Upper lobe of right lung (tissue), 1 donor: Measurements from ENCODE around the gene SEMA5B. TPM values are rescaled to one million over a fixed set of nuclear protein-coding genes. Genes with fewer than 3 reads are reported as not detected.

Experiments
- ATAC-seq: fragments of 200-7000 bp; cut with Tn5 transposase; one replicate; pipeline ENCODE4 v1.9.1; 2020; ENCODE audit warnings: mild to moderate bottlenecking, moderate library complexity
- DNase-seq: peaks from one replicate; pipeline ENCODE4 v3.0.0-alpha.2; 2020
- H3K27ac ChIP-seq: fragments of 200-600 bp; one replicate; pipeline ENCODE4 v1.8.0; 2022
- H3K27me3 ChIP-seq: fragments of 200-600 bp; one replicate; pipeline ENCODE4 v1.8.0; 2022; ENCODE audit warnings: mild to moderate bottlenecking
- H3K36me3 ChIP-seq: fragments of 200-600 bp; one replicate; pipeline ENCODE4 v1.8.0; 2022
- H3K4me1 ChIP-seq: fragments of 200-600 bp; one replicate; pipeline ENCODE4 v1.8.0; 2022
- H3K4me3 ChIP-seq: fragments of 200-600 bp; one replicate; pipeline ENCODE4 v1.8.0; 2022; ENCODE audit warnings: mild to moderate bottlenecking
- H3K9me3 ChIP-seq: fragments of 200-600 bp; one replicate; pipeline ENCODE4 v1.8.0; 2022
- CTCF ChIP-seq: fragments of 200-600 bp; IDR thresholded peaks from one replicate; pipeline ENCODE4 v1.8.0; 2022; ENCODE audit warnings: antibody characterized with exemption
- intact Hi-C: fragments of 100-400 bp; cut with DNase I; formaldehyde crosslinking; loops from one replicate; pipeline ENCODE4 v1.11.0; 2022
- total RNA-seq: library from RNA; stranded (reverse); fragmentation: NEBNext Ultra II Directional; extraction: Animal tissue kit (Norgen Biotek cat#: 25700); gene quantifications from one replicate; pipeline ENCODE4 v1.2.1, GENCODE V29; 2021
- donor health status: DM: no; HTN: yes; CAD: no; lungs with severe emphysema.

The SEMA5B gene
- total RNA-seq, 1 donor from 2014 or later = 2.3 TPM

- intact Hi-C loops = no loop called here
- no peak for TF ChIP-seq CTCF
- ATAC-seq = peak; percentile 62
Observed at GRCh38 chr3:122937745-122938144, 89.8 kb downstream of the SEMA5B start.

GRCh38 chr3:122936986-122937385, 90.6 kb downstream of the SEMA5B start:
- DNase-seq = no peak
- no peak overlapping the region for H3K4me3 ChIP-seq
- H3K36me3 ChIP-seq = no peaks in the 10 kb centered on the region
- no peaks in the 10 kb centered on the region for H3K27me3 ChIP-seq
- TF ChIP-seq CTCF = no peak
- no peak overlapping the region for H3K27ac ChIP-seq
- no peak for ATAC-seq
- intact Hi-C loops = no loop called here
- H3K4me1 ChIP-seq = no peaks in the 10 kb centered on the region
- no peaks in the 10 kb centered on the region for H3K9me3 ChIP-seq

More at GRCh38 chr3:122937745-122938144, 89.8 kb downstream of the SEMA5B start:
- H3K36me3 ChIP-seq = no peaks in the 10 kb centered on the region
- no peak overlapping the region for H3K4me3 ChIP-seq
- H3K27ac ChIP-seq = no peak overlapping the region
- no peaks in the 10 kb centered on the region for H3K4me1 ChIP-seq
- H3K9me3 ChIP-seq = no peaks in the 10 kb centered on the region
- no peaks in the 10 kb centered on the region for H3K27me3 ChIP-seq
- DNase-seq = no peak

- Histone ChIP-seq H3K27ac (no peak overlapping the region), H3K9me3 (no peaks in the 10 kb centered on the region), H3K36me3 (no peaks in the 10 kb centered on the region), H3K4me1 (no peaks in the 10 kb centered on the region), H3K4me3 (no peak overlapping the region), H3K27me3 (no peaks in the 10 kb centered on the region)
- no peak for TF ChIP-seq CTCF
- no peak for DNase-seq
- intact Hi-C loops = no loop called here
- no peak for ATAC-seq
Observed at GRCh38 chr3:122936335-122936734, 91.2 kb downstream of the SEMA5B start.

GRCh38 chr3:122934251-122934650, 93.3 kb downstream of the SEMA5B start:
- DNase-seq = no peak
- H3K27me3 ChIP-seq = no peaks in the 10 kb centered on the region
- ATAC-seq = no peak
- no peak overlapping the region for H3K4me3 ChIP-seq
- no peak for TF ChIP-seq CTCF
- no peaks in the 10 kb centered on the region for H3K36me3 ChIP-seq
- intact Hi-C loops = no loop called here
- no peak overlapping the region for H3K27ac ChIP-seq
- no peaks in the 10 kb centered on the region for H3K9me3 ChIP-seq
- H3K4me1 ChIP-seq = no peaks in the 10 kb centered on the region

GRCh38 chr3:122932251-122932967, 95.2 kb downstream of the SEMA5B start:
- TF ChIP-seq CTCF = no peak
- no peak overlapping the region for H3K4me3 ChIP-seq

More at GRCh38 chr3:122932251-122932967, 95.2 kb downstream of the SEMA5B start:
- Histone ChIP-seq H3K27ac (no peak overlapping the region), H3K27me3 (no peaks in the 10 kb centered on the region), H3K36me3 (no peaks in the 10 kb centered on the region), H3K4me1 (no peaks in the 10 kb centered on the region), H3K9me3 (no peaks in the 10 kb centered on the region)
- intact Hi-C loops = no loop called here
- ATAC-seq (no peak), DNase-seq (no peak)
